ENCODE data around the gene DNAJC1. TPM values are rescaled to one million over a fixed set of nuclear protein-coding genes. Genes with fewer than 3 reads are reported as not detected.
A peak's percentile ranks its signal among the peaks of the same experiment; 100 is the strongest.

The DNAJC1 gene
- total RNA-seq, 1 donor from 2014 or later, result 12.0 TPM

GRCh38 chr10:21991785-21992184 lies 11.7 kb downstream of the DNAJC1 start:
- DNase-seq, result no peak
- no peak for TF ChIP-seq CTCF (IDR thresholded peaks at IDR 0.05; ENCODE audit: borderline replicate concordance)
- H3K36me3 ChIP-seq, result no peaks in the 10 kb centered on the region
- H3K4me3 ChIP-seq, result no peak overlapping the region
- intact Hi-C loops (cut with micrococcal nuclease), result no loop called here
- H3K27ac ChIP-seq (replicated peaks), result no peak overlapping the region
- no peaks in the 10 kb centered on the region for H3K27me3 ChIP-seq (ENCODE audit: low read depth)
- peaks cover 24% of the 10 kb centered on the region for H3K4me1 ChIP-seq
- H3K9me3 ChIP-seq (replicated peaks), result peaks cover 4% of the 10 kb centered on the region

- peaks cover 16% of the 10 kb centered on the region for H3K9me3 ChIP-seq (replicated peaks)
- H3K27me3 ChIP-seq (ENCODE audit: low read depth), result no peaks in the 10 kb centered on the region
- DNase-seq, result no peak
- H3K4me3 ChIP-seq, result no peak overlapping the region
- no peak for TF ChIP-seq CTCF (IDR thresholded peaks at IDR 0.05; ENCODE audit: borderline replicate concordance)
- H3K36me3 ChIP-seq, result no peaks in the 10 kb centered on the region
- intact Hi-C loops (cut with micrococcal nuclease), result no loop called here
- H3K4me1 ChIP-seq, result peaks cover 21% of the 10 kb centered on the region
- no peak overlapping the region for H3K27ac ChIP-seq (replicated peaks)
Observed at GRCh38 chr10:21990449-21990848, 13.1 kb downstream of the DNAJC1 start.

- intact Hi-C loops (cut with micrococcal nuclease), result no loop called here
- TF ChIP-seq CTCF (IDR thresholded peaks at IDR 0.05; ENCODE audit: borderline replicate concordance), result peak; percentile 70
- Histone ChIP-seq H3K36me3 (no peaks in the 10 kb centered on the region), H3K4me3 (no peak overlapping the region), H3K27ac (replicated peaks) (peak overlapping the region; percentile 30), H3K27me3 (ENCODE audit: low read depth) (no peaks in the 10 kb centered on the region), H3K9me3 (replicated peaks) (peaks cover 16% of the 10 kb centered on the region), H3K4me1 (peaks cover 18% of the 10 kb centered on the region)
- DNase-seq, result peak; percentile 56
Observed at GRCh38 chr10:21989453-21990154, 13.9 kb downstream of the DNAJC1 start.

GRCh38 chr10:21985541-21985940 lies 18.0 kb downstream of the DNAJC1 start:
- DNase-seq, result no peak
- no peak for TF ChIP-seq CTCF (IDR thresholded peaks at IDR 0.05; ENCODE audit: borderline replicate concordance)
- intact Hi-C loops (cut with micrococcal nuclease), result no loop called here
- Histone ChIP-seq H3K4me3 (no peak overlapping the region), H3K9me3 (replicated peaks) (peaks cover 16% of the 10 kb centered on the region), H3K4me1 (peaks cover 26% of the 10 kb centered on the region), H3K27ac (replicated peaks) (no peak overlapping the region), H3K27me3 (ENCODE audit: low read depth) (no peaks in the 10 kb centered on the region), H3K36me3 (no peaks in the 10 kb centered on the region)

- intact Hi-C loops (cut with micrococcal nuclease), result no loop called here
- no peak overlapping the region for H3K27ac ChIP-seq (replicated peaks)
- no peak overlapping the region for H3K4me3 ChIP-seq
- no peaks in the 10 kb centered on the region for H3K36me3 ChIP-seq
- no peaks in the 10 kb centered on the region for H3K27me3 ChIP-seq (ENCODE audit: low read depth)
- H3K4me1 ChIP-seq, result peaks cover 37% of the 10 kb centered on the region
- H3K9me3 ChIP-seq (replicated peaks), result peaks cover 5% of the 10 kb centered on the region
- no peak for DNase-seq
- no peak for TF ChIP-seq CTCF (IDR thresholded peaks at IDR 0.05; ENCODE audit: borderline replicate concordance)
Observed at GRCh38 chr10:21981118-21981517, 22.4 kb downstream of the DNAJC1 start.
